ENCODE measurements around the gene MMP23B.
A peak's percentile ranks its signal among the peaks of the same experiment; 100 is the strongest.

MMP23B gene

GRCh38 chr1:1616045-1616790 lies 15.8 kb upstream of the MMP23B start:
- CTCF ChIA-PET: interaction anchor here (1.0 kb wide), 1 partner anchor 10 kb away, joined by 3 read pairs; no protein-coding TSS in a partner anchor
- 6% methylated on average over 63 of the region's 80 CpGs for WGBS (ENCODE audit: insufficient coverage)
- Histone ChIP-seq H3K27ac (ENCODE audit: insufficient read depth in 1 of 2, low read depth in 1 of 2, low read length in 2 of 2, poor library complexity in 1 of 2, severe bottlenecking in 2 of 2) (peak overlapping the region in 1 of 2 experiments; percentile 97), H3K9me3 (ENCODE audit: control extremely low read depth in 1 of 5, control insufficient read depth in 4 of 5, insufficient read depth in 2 of 5, low read depth in 1 of 5, low read length in 4 of 5) (no peaks in the 10 kb centered on the region), H3K4me3 (ENCODE audit: control insufficient read depth in 1 of 7, extremely low read depth in 1 of 7, insufficient read depth in 4 of 7, low read depth in 2 of 7, low read length in 6 of 7) (peak overlapping the region; percentile 82 to 98 (median 92)), H3K4me1 (ENCODE audit: control extremely low read depth in 1 of 4, control insufficient read depth in 4 of 4, insufficient read depth in 4 of 4, low read length in 3 of 4) (peaks cover 5 to 34% (median 30%) of the 10 kb centered on the region in 4 experiments), H3K36me3 (ENCODE audit: control insufficient read depth in 4 of 4, insufficient read depth in 4 of 4, low read length in 3 of 4) (peaks cover 0 to 11% (median 8%) of the 10 kb centered on the region in 4 experiments), H3K27me3 (replicated peaks in 2 of 5; ENCODE audit: control insufficient read depth in 4 of 5, insufficient read depth in 5 of 5, low read length in 4 of 5) (no peaks in the 10 kb centered on the region)
- POLR2A ChIA-PET: interaction anchor here (0.7 to 3.1 kb wide), 2 partner anchors 13 to 42 kb away, joined by 4 to 20 read pairs; no protein-coding TSS in a partner anchor
- peak in 1 of 3 donors; percentile 42 for DNase-seq

- Histone ChIP-seq H3K4me3 (ENCODE audit: control insufficient read depth in 1 of 7, extremely low read depth in 1 of 7, insufficient read depth in 4 of 7, low read depth in 2 of 7, low read length in 6 of 7) (peak overlapping the region in 6 of 7 experiments; percentile 82 to 98 (median 91)), H3K4me1 (ENCODE audit: control extremely low read depth in 1 of 4, control insufficient read depth in 4 of 4, insufficient read depth in 4 of 4, low read length in 3 of 4) (peaks cover 5 to 29% (median 25%) of the 10 kb centered on the region in 4 experiments), H3K27ac (ENCODE audit: insufficient read depth in 1 of 2, low read depth in 1 of 2, low read length in 2 of 2, poor library complexity in 1 of 2, severe bottlenecking in 2 of 2) (peak overlapping the region in 1 of 2 experiments; percentile 58), H3K27me3 (replicated peaks in 2 of 5; ENCODE audit: control insufficient read depth in 4 of 5, insufficient read depth in 5 of 5, low read length in 4 of 5) (no peaks in the 10 kb centered on the region), H3K9me3 (ENCODE audit: control extremely low read depth in 1 of 5, control insufficient read depth in 4 of 5, insufficient read depth in 2 of 5, low read depth in 1 of 5, low read length in 4 of 5) (no peaks in the 10 kb centered on the region), H3K36me3 (ENCODE audit: control insufficient read depth in 4 of 4, insufficient read depth in 4 of 4, low read length in 3 of 4) (peaks cover 0 to 11% (median 8%) of the 10 kb centered on the region in 4 experiments)
- no peak for DNase-seq
- ChIA-PET POLR2A (interaction anchor here (3.1 kb wide), 1 partner anchor 13 kb away, joined by 20 read pairs; no protein-coding TSS in a partner anchor), CTCF (interaction anchor here (1.0 to 1.5 kb wide), 2 partner anchors 9 to 39 kb away, joined by 3 to 4 read pairs; no protein-coding TSS in a partner anchor)
- WGBS (ENCODE audit: insufficient coverage): 95% methylated on average over 16 of the region's 19 CpGs
These were observed 15.1 kb upstream of the MMP23B start for GRCh38 chr1:1616838-1617237.

GRCh38 chr1:1617516-1617915 lies 14.5 kb upstream of the MMP23B start:
- 99% methylated on average over 11 of the region's 11 CpGs for WGBS (ENCODE audit: insufficient coverage)
- no peak overlapping the region for H3K27ac ChIP-seq (ENCODE audit: insufficient read depth in 1 of 2, low read depth in 1 of 2, low read length in 2 of 2, poor library complexity in 1 of 2, severe bottlenecking in 2 of 2)
- no peaks in the 10 kb centered on the region for H3K9me3 ChIP-seq (ENCODE audit: control extremely low read depth in 1 of 5, control insufficient read depth in 4 of 5, insufficient read depth in 2 of 5, low read depth in 1 of 5, low read length in 4 of 5)
- no peaks in the 10 kb centered on the region for H3K27me3 ChIP-seq (replicated peaks in 2 of 5; ENCODE audit: control insufficient read depth in 4 of 5, insufficient read depth in 5 of 5, low read length in 4 of 5)
- H3K36me3 ChIP-seq (ENCODE audit: control insufficient read depth in 4 of 4, insufficient read depth in 4 of 4, low read length in 3 of 4): peaks cover 0 to 11% (median 8%) of the 10 kb centered on the region in 4 experiments
- POLR2A ChIA-PET: no interaction called here
- CTCF ChIA-PET: interaction anchor here (1.0 to 1.7 kb wide), 3 partner anchors 8 to 40 kb away, joined by 3 to 4 read pairs (median 4); no protein-coding TSS in a partner anchor
- no peak for DNase-seq
- H3K4me3 ChIP-seq (ENCODE audit: control insufficient read depth in 1 of 7, extremely low read depth in 1 of 7, insufficient read depth in 4 of 7, low read depth in 2 of 7, low read length in 6 of 7): no peak overlapping the region
- peaks cover 5 to 27% (median 25%) of the 10 kb centered on the region in 4 experiments for H3K4me1 ChIP-seq (ENCODE audit: control extremely low read depth in 1 of 4, control insufficient read depth in 4 of 4, insufficient read depth in 4 of 4, low read length in 3 of 4)

- POLR2A ChIA-PET: no interaction called here
These were observed 14.0 kb upstream of the MMP23B start for GRCh38 chr1:1617925-1618324.

GRCh38 chr1:1618396-1619068 lies 13.4 kb upstream of the MMP23B start:
- Histone ChIP-seq H3K4me3 (ENCODE audit: control insufficient read depth in 1 of 7, extremely low read depth in 1 of 7, insufficient read depth in 4 of 7, low read depth in 2 of 7, low read length in 6 of 7) (no peak overlapping the region), H3K36me3 (ENCODE audit: control insufficient read depth in 4 of 4, insufficient read depth in 4 of 4, low read length in 3 of 4) (peaks cover 0 to 11% (median 8%) of the 10 kb centered on the region in 4 experiments), H3K9me3 (ENCODE audit: control extremely low read depth in 1 of 5, control insufficient read depth in 4 of 5, insufficient read depth in 2 of 5, low read depth in 1 of 5, low read length in 4 of 5) (no peaks in the 10 kb centered on the region), H3K4me1 (ENCODE audit: control extremely low read depth in 1 of 4, control insufficient read depth in 4 of 4, insufficient read depth in 4 of 4, low read length in 3 of 4) (peaks cover 5 to 26% (median 23%) of the 10 kb centered on the region in 4 experiments), H3K27ac (ENCODE audit: insufficient read depth in 1 of 2, low read depth in 1 of 2, low read length in 2 of 2, poor library complexity in 1 of 2, severe bottlenecking in 2 of 2) (no peak overlapping the region), H3K27me3 (replicated peaks in 2 of 5; ENCODE audit: control insufficient read depth in 4 of 5, insufficient read depth in 5 of 5, low read length in 4 of 5) (no peaks in the 10 kb centered on the region)
- WGBS (ENCODE audit: insufficient coverage): 99% methylated on average over 8 of the region's 9 CpGs
- ChIA-PET POLR2A (no interaction called here), CTCF (interaction anchor here (1.5 to 1.7 kb wide), 2 partner anchors 11 to 41 kb away, joined by 4 read pairs; no protein-coding TSS in a partner anchor)
- DNase-seq: no peak

More at GRCh38 chr1:1617925-1618324, 14.0 kb upstream of the MMP23B start:
- Histone ChIP-seq H3K27ac (ENCODE audit: insufficient read depth in 1 of 2, low read depth in 1 of 2, low read length in 2 of 2, poor library complexity in 1 of 2, severe bottlenecking in 2 of 2) (no peak overlapping the region), H3K4me1 (ENCODE audit: control extremely low read depth in 1 of 4, control insufficient read depth in 4 of 4, insufficient read depth in 4 of 4, low read length in 3 of 4) (peaks cover 5 to 27% (median 25%) of the 10 kb centered on the region in 4 experiments), H3K27me3 (replicated peaks in 2 of 5; ENCODE audit: control insufficient read depth in 4 of 5, insufficient read depth in 5 of 5, low read length in 4 of 5) (no peaks in the 10 kb centered on the region), H3K36me3 (ENCODE audit: control insufficient read depth in 4 of 4, insufficient read depth in 4 of 4, low read length in 3 of 4) (peaks cover 0 to 11% (median 8%) of the 10 kb centered on the region in 4 experiments), H3K4me3 (ENCODE audit: control insufficient read depth in 1 of 7, extremely low read depth in 1 of 7, insufficient read depth in 4 of 7, low read depth in 2 of 7, low read length in 6 of 7) (no peak overlapping the region), H3K9me3 (ENCODE audit: control extremely low read depth in 1 of 5, control insufficient read depth in 4 of 5, insufficient read depth in 2 of 5, low read depth in 1 of 5, low read length in 4 of 5) (no peaks in the 10 kb centered on the region)
- no peak for DNase-seq
- 100% methylated on average over 6 of the region's 6 CpGs for WGBS (ENCODE audit: insufficient coverage)
- CTCF ChIA-PET: interaction anchor here (1.5 to 1.7 kb wide), 2 partner anchors 11 to 40 kb away, joined by 4 read pairs; no protein-coding TSS in a partner anchor

- no peak overlapping the region for H3K27ac ChIP-seq (ENCODE audit: insufficient read depth in 1 of 2, low read depth in 1 of 2, low read length in 2 of 2, poor library complexity in 1 of 2, severe bottlenecking in 2 of 2)
- DNase-seq: no peak
- no peak overlapping the region for H3K4me3 ChIP-seq (ENCODE audit: control insufficient read depth in 1 of 7, extremely low read depth in 1 of 7, insufficient read depth in 4 of 7, low read depth in 2 of 7, low read length in 6 of 7)
- ChIA-PET POLR2A (no interaction called here), CTCF (interaction anchor here (1.3 kb wide), 1 partner anchor 9 kb away, joined by 5 read pairs; no protein-coding TSS in a partner anchor)
- WGBS (ENCODE audit: insufficient coverage): 96% methylated on average over 12 of the region's 14 CpGs
- H3K9me3 ChIP-seq (ENCODE audit: control extremely low read depth in 1 of 5, control insufficient read depth in 4 of 5, insufficient read depth in 2 of 5, low read depth in 1 of 5, low read length in 4 of 5): no peaks in the 10 kb centered on the region
- peaks cover 0 to 11% (median 8%) of the 10 kb centered on the region in 4 experiments for H3K36me3 ChIP-seq (ENCODE audit: control insufficient read depth in 4 of 4, insufficient read depth in 4 of 4, low read length in 3 of 4)
- peaks cover 0 to 12% (median 11%) of the 10 kb centered on the region in 4 experiments for H3K4me1 ChIP-seq (ENCODE audit: control extremely low read depth in 1 of 4, control insufficient read depth in 4 of 4, insufficient read depth in 4 of 4, low read length in 3 of 4)
- no peaks in the 10 kb centered on the region for H3K27me3 ChIP-seq (replicated peaks in 2 of 5; ENCODE audit: control insufficient read depth in 4 of 5, insufficient read depth in 5 of 5, low read length in 4 of 5)
These were observed 12.0 kb upstream of the MMP23B start for GRCh38 chr1:1619917-1620361.

All from common myeloid progenitor, CD34-positive (primary cell).